Measurements from ENCODE around the gene VAPB.

Gene VAPB

GRCh38 chr20:58463256-58463655 lies 74.2 kb downstream of the VAPB start:
- no peak for DNase-seq (ENCODE audit: extremely low spot score)
- POLR2A ChIA-PET: interaction anchor here (0.5 to 1.4 kb wide), 2 partner anchors 72 to 189 kb away, joined by 3 read pairs; no protein-coding TSS in a partner anchor
- TF ChIP-seq L3MBTL2 (conservative IDR thresholded peaks at IDR 0.05) (no peak), FOXK2 (IDR thresholded peaks at IDR 0.05) (no peak), HDGF (IDR thresholded peaks at IDR 0.05; ENCODE audit: borderline replicate concordance) (no peak), ZNF384 (IDR thresholded peaks at IDR 0.05) (no peak), BHLHE40 (IDR thresholded peaks at IDR 0.05; ENCODE audit: borderline replicate concordance) (no peak), LEF1 (IDR thresholded peaks at IDR 0.05; ENCODE audit: borderline replicate concordance) (no peak), ARNT (IDR thresholded peaks at IDR 0.05) (no peak), FOXA1 (IDR thresholded peaks at IDR 0.05) (no peak), FOXM1 (IDR thresholded peaks at IDR 0.05; ENCODE audit: borderline replicate concordance) (no peak), CTBP1 (IDR thresholded peaks at IDR 0.05; ENCODE audit: borderline replicate concordance) (no peak)
- CTCF ChIA-PET: no interaction called here

DNA sequence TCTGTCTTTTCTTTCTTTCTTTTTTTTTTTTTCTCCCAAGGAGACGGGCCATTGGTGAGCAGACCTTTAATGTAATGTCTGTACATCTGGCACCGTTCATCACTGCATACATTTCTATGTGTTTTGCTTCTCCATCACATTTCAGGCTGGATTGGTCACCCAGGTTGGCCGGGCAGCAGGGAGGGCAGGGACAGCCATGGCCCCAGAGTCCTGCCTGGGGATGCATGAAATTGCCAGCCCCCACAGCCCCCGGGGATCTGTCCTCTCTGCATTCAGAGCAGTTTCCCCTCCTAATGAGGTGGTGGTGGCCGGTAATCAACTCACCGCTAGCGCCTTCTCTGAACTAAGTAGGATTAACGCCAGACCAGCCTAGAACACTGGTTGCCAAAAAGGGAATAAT lies 75.8 kb downstream of the VAPB start:
- TF ChIP-seq HDGF (IDR thresholded peaks at IDR 0.05; ENCODE audit: borderline replicate concordance) (no peak), TARDBP (IDR thresholded peaks at IDR 0.05) (no peak), SUZ12 (IDR thresholded peaks at IDR 0.05) (no peak), ZNF384 (IDR thresholded peaks at IDR 0.05) (no peak), LEF1 (IDR thresholded peaks at IDR 0.05; ENCODE audit: borderline replicate concordance) (no peak), ARNT (IDR thresholded peaks at IDR 0.05) (no peak), SP1 (IDR thresholded peaks at IDR 0.05) (no peak), NFRKB (IDR thresholded peaks at IDR 0.05) (no peak), FOXM1 (IDR thresholded peaks at IDR 0.05; ENCODE audit: borderline replicate concordance) (no peak), BHLHE40 (IDR thresholded peaks at IDR 0.05; ENCODE audit: borderline replicate concordance) (no peak), L3MBTL2 (conservative IDR thresholded peaks at IDR 0.05) (no peak), FOXK2 (IDR thresholded peaks at IDR 0.05) (no peak), ELF4 (IDR thresholded peaks at IDR 0.05) (no peak), CTBP1 (IDR thresholded peaks at IDR 0.05; ENCODE audit: borderline replicate concordance) (no peak), FOXA1 (IDR thresholded peaks at IDR 0.05) (no peak)
- TF ChIP-seq, protein P1, sequence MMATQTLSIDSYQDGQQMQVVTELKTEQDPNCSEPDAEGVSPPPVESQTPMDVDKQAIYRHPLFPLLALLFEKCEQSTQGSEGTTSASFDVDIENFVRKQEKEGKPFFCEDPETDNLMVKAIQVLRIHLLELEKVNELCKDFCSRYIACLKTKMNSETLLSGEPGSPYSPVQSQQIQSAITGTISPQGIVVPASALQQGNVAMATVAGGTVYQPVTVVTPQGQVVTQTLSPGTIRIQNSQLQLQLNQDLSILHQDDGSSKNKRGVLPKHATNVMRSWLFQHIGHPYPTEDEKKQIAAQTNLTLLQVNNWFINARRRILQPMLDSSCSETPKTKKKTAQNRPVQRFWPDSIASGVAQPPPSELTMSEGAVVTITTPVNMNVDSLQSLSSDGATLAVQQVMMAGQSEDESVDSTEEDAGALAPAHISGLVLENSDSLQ (IDR thresholded peaks at IDR 0.05): no peak
- no peak for DNase-seq (ENCODE audit: extremely low spot score)
- ChIA-PET POLR2A (no interaction called here), CTCF (no interaction called here)

- no peak for DNase-seq (ENCODE audit: extremely low spot score)
- ChIA-PET CTCF (interaction anchor here (0.7 kb wide), 1 partner anchor 191 kb away, joined by 3 read pairs; no protein-coding TSS in a partner anchor), POLR2A (no interaction called here)
- TF ChIP-seq ZNF384 (IDR thresholded peaks at IDR 0.05): no peak
- no peak for TF ChIP-seq FOXA1 (IDR thresholded peaks at IDR 0.05)
- TF ChIP-seq L3MBTL2 (conservative IDR thresholded peaks at IDR 0.05): no peak
- TF ChIP-seq ARNT (IDR thresholded peaks at IDR 0.05): no peak
- no peak for TF ChIP-seq LEF1 (IDR thresholded peaks at IDR 0.05; ENCODE audit: borderline replicate concordance)
- TF ChIP-seq SUZ12 (IDR thresholded peaks at IDR 0.05): no peak
- no peak for TF ChIP-seq CTBP1 (IDR thresholded peaks at IDR 0.05; ENCODE audit: borderline replicate concordance)
- TF ChIP-seq, protein P1 (IDR thresholded peaks at IDR 0.05): no peak
- no peak for TF ChIP-seq TARDBP (IDR thresholded peaks at IDR 0.05)
Measured at GRCh38 chr20:58466095-58466708, 77.2 kb downstream of the VAPB start.

DNA sequence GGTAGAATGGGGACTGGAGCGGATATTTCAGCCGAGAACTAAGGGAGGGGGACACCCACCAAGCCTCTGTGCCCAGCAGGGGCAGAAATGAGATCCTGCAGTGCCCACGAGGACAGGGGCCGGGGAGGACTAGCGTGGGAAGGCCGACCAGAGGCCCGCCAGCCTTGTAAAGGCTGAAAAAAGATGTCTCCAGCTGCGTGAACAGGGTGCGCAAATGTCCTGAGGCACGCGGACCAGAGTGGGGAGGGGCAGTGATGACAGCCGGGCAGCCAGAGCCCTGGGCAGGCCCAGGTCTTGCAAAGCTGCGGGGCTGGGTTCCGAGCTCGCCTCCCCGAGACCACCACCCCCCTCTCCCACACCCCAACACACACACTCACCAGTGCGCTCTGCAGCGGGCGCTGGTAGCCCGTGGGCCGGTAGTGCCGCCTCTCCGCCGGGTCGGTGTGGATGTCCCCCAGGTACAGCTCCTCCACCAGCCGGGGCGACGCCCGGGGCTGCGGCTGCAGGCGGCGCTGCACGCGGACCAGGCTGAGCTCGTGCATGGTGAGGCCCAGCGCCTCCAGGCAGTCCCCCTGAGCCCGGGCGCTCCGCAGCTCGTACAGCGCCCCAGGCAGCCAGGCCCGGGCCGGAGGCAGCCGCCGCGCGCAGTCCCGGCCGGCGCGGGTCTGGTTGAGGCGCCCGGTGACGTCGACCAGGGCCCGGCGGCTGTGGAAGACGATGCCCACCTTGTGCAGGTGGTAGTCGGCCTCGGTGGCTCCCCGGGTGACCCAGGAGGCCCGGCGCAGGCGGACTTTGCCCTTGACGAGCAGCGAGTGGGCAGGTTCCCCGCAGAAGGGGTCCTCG lies 77.9 kb downstream of the VAPB start:
- CTCF ChIA-PET: no interaction called here
- POLR2A ChIA-PET: no interaction called here
- TF ChIP-seq TARDBP (IDR thresholded peaks at IDR 0.05) (no peak), L3MBTL2 (conservative IDR thresholded peaks at IDR 0.05) (no peak), BHLHE40 (IDR thresholded peaks at IDR 0.05; ENCODE audit: borderline replicate concordance) (no peak), SP1 (IDR thresholded peaks at IDR 0.05) (no peak), LEF1 (IDR thresholded peaks at IDR 0.05; ENCODE audit: borderline replicate concordance) (no peak), SUZ12 (IDR thresholded peaks at IDR 0.05) (no peak), FOXM1 (IDR thresholded peaks at IDR 0.05; ENCODE audit: borderline replicate concordance) (no peak), FOXK2 (IDR thresholded peaks at IDR 0.05) (no peak)
- TF ChIP-seq, protein P1 (IDR thresholded peaks at IDR 0.05): no peak
- DNase-seq (ENCODE audit: extremely low spot score): no peak

DNA sequence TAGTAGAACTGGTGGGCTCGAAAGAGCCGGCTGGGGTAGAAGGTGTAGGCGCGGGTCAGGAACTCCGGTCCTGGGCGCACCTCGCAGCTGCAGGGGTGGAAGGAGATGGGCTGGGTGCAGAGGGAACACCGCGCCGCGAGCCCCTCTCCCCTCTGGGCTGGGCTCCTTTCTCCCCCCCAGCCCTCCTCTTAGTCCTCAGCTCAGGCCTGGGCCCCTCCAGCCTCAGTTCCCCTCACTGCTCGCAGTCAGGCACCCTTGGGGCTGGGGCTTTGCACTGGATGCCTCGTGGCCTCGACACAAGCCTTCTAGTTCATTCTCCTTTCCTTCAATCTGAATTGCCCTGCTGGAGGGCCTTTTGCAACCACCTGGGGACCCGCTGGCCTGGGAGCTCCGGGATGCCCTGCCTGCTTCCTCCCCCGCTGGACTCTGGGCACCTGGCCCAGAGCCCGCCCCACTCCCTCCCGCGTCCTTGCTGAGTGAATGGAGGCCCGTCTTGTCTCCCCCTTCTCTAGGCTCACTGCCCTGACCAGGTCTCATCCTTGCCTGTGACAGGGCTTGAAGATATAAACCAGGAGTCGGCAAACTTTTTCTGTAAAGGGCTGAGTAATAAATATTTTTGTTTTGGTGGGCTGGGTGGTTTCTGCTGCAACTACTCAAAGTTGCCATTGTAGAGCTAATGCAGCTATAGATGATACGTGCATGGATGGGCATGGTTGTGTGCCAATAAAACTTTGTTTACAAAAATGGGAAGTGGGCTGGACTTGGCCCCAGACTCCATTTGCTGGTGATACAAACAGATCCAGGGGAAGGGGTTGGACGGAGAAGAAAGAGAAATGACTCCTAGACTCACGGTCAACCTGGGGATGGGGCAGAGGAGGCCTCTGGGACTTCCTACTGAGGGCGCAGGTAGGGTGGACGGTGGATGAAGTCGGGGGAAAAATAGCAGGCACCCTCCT lies 78.8 kb downstream of the VAPB start:
- no peak for TF ChIP-seq CTBP1 (IDR thresholded peaks at IDR 0.05; ENCODE audit: borderline replicate concordance)
- no peak for TF ChIP-seq L3MBTL2 (conservative IDR thresholded peaks at IDR 0.05)
- TF ChIP-seq FOXA1 (IDR thresholded peaks at IDR 0.05): no peak
- TF ChIP-seq FOXM1 (IDR thresholded peaks at IDR 0.05; ENCODE audit: borderline replicate concordance): no peak
- TF ChIP-seq ARNT (IDR thresholded peaks at IDR 0.05): no peak
- TF ChIP-seq TARDBP (IDR thresholded peaks at IDR 0.05): no peak
- TF ChIP-seq HDGF (IDR thresholded peaks at IDR 0.05; ENCODE audit: borderline replicate concordance): no peak
- TF ChIP-seq LEF1 (IDR thresholded peaks at IDR 0.05; ENCODE audit: borderline replicate concordance): no peak
- TF ChIP-seq NFRKB (IDR thresholded peaks at IDR 0.05): no peak
- no peak for TF ChIP-seq SUZ12 (IDR thresholded peaks at IDR 0.05)
- TF ChIP-seq ELF4 (IDR thresholded peaks at IDR 0.05): no peak
- ChIA-PET CTCF (no interaction called here), POLR2A (no interaction called here)
- no peak for DNase-seq (ENCODE audit: extremely low spot score)
